ACC112 (cell line): ENCODE results near the gene ANO4.
"Not testable (repeated sequence)": the region's sequence is repeated elsewhere in the genome, so short reads cannot be mapped to it uniquely, and the experiment has no call there.

Experiments
- H2AFZ ChIP-seq: fragments of 200-600 bp; sonication (generic); one replicate; pipeline ENCODE4 v1.6.0; 2017; ENCODE audit warnings: antibody characterized with exemption, low read length; ENCODE audit not compliant: unreplicated experiment
- H3K27ac ChIP-seq: fragments of 200-600 bp; sonication (generic); 2 replicates; pipeline ENCODE4 v1.5.1; 2014; ENCODE audit warnings: low read depth, mild to moderate bottlenecking, antibody characterized with exemption, low read length, moderate library complexity
- H3K27me3 ChIP-seq: fragments of 200-600 bp; sonication (generic); 2 replicates; pipeline ENCODE4 v1.6.1; 2014; ENCODE audit warnings: mild to moderate bottlenecking, antibody characterized with exemption, low read length, moderate library complexity, mixed read lengths; ENCODE audit not compliant: insufficient read depth
- H3K36me3 ChIP-seq: fragments of 200-600 bp; sonication (generic); 2 replicates; pipeline ENCODE4 v1.6.1; 2016; ENCODE audit warnings: mild to moderate bottlenecking, antibody characterized with exemption, low read length, moderate library complexity, mixed read lengths; ENCODE audit not compliant: insufficient read depth
- H3K4me1 ChIP-seq: fragments of 200-600 bp; sonication (generic); one replicate; pipeline ENCODE4 v1.6.1; 2016; ENCODE audit warnings: low read length, mixed read lengths; ENCODE audit not compliant: insufficient read depth, unreplicated experiment, control insufficient read depth
- H3K4me3 ChIP-seq: fragments of 200-600 bp; sonication (generic); 2 replicates; pipeline ENCODE4 v1.5.1; 2014; ENCODE audit warnings: mild to moderate bottlenecking, low read depth, low read length
- H3K79me2 ChIP-seq: fragments of 200-600 bp; sonication (generic); one replicate; pipeline ENCODE4 v1.6.0; 2016; ENCODE audit warnings: low read length; ENCODE audit not compliant: control insufficient read depth, unreplicated experiment, insufficient read depth

The ANO4 gene

GRCh38 chr12:101078536-101079285 lies 284.1 kb downstream of the ANO4 start:
- Histone ChIP-seq H2AFZ (no peak overlapping the region), H3K4me3 (no peak overlapping the region), H3K27ac (no peak overlapping the region), H3K27me3 (no peaks in the 10 kb centered on the region), H3K4me1 (no peaks in the 10 kb centered on the region), H3K79me2 (no peaks in the 10 kb centered on the region), H3K36me3 (no peaks in the 10 kb centered on the region)

GRCh38 chr12:101082706-101083105 lies 288.1 kb downstream of the ANO4 start:
- Histone ChIP-seq H3K27ac (no peak overlapping the region), H3K4me3 (no peak overlapping the region), H3K27me3 (no peaks in the 10 kb centered on the region), H2AFZ (no peak overlapping the region), H3K36me3 (no peaks in the 10 kb centered on the region), H3K4me1 (no peaks in the 10 kb centered on the region), H3K79me2 (no peaks in the 10 kb centered on the region)

GRCh38 chr12:101086490-101087135 lies 292.0 kb downstream of the ANO4 start:
- no peaks in the 10 kb centered on the region for H3K36me3 ChIP-seq
- H3K4me1 ChIP-seq = no peaks in the 10 kb centered on the region
- no peaks in the 10 kb centered on the region for H3K79me2 ChIP-seq
- no peak overlapping the region for H3K27ac ChIP-seq
- H2AFZ ChIP-seq = no peak overlapping the region
- no peak overlapping the region for H3K4me3 ChIP-seq
- no peaks in the 10 kb centered on the region for H3K27me3 ChIP-seq

GRCh38 chr12:101087920-101088319 lies 293.3 kb downstream of the ANO4 start:
- Histone ChIP-seq H3K4me3 (no peak overlapping the region), H3K4me1 (no peaks in the 10 kb centered on the region), H3K36me3 (no peaks in the 10 kb centered on the region), H3K27ac (no peak overlapping the region), H3K79me2 (no peaks in the 10 kb centered on the region), H2AFZ (no peak overlapping the region), H3K27me3 (no peaks in the 10 kb centered on the region)

- no peaks in the 10 kb centered on the region for H3K27me3 ChIP-seq
- H3K79me2 ChIP-seq = no peaks in the 10 kb centered on the region
- H3K4me3 ChIP-seq = no peak overlapping the region
- H3K27ac ChIP-seq = no peak overlapping the region
- H3K36me3 ChIP-seq = no peaks in the 10 kb centered on the region
- H2AFZ ChIP-seq = no peak overlapping the region
- H3K4me1 ChIP-seq = no peaks in the 10 kb centered on the region
These were observed 294.7 kb downstream of the ANO4 start for GRCh38 chr12:101089271-101089670.

GRCh38 chr12:101090222-101090621 lies 295.6 kb downstream of the ANO4 start:
- H3K4me3 ChIP-seq, H3K27ac ChIP-seq, H3K79me2 ChIP-seq, H3K27me3 ChIP-seq, H3K36me3 ChIP-seq, H3K4me1 ChIP-seq, H2AFZ ChIP-seq: not testable (repeated sequence)

GRCh38 chr12:101097829-101098580 lies 303.4 kb downstream of the ANO4 start:
- H3K4me1 ChIP-seq = no peaks in the 10 kb centered on the region
- H2AFZ ChIP-seq = no peak overlapping the region
- no peak overlapping the region for H3K4me3 ChIP-seq
- no peaks in the 10 kb centered on the region for H3K36me3 ChIP-seq
- no peak overlapping the region for H3K27ac ChIP-seq
- H3K27me3 ChIP-seq = no peaks in the 10 kb centered on the region
- no peaks in the 10 kb centered on the region for H3K79me2 ChIP-seq

- Histone ChIP-seq H3K4me1 (no peaks in the 10 kb centered on the region), H3K36me3 (no peaks in the 10 kb centered on the region), H2AFZ (no peak overlapping the region), H3K27me3 (no peaks in the 10 kb centered on the region), H3K27ac (no peak overlapping the region), H3K79me2 (no peaks in the 10 kb centered on the region), H3K4me3 (no peak overlapping the region)
These were observed 312.6 kb downstream of the ANO4 start for GRCh38 chr12:101107032-101107763.

GRCh38 chr12:101108130-101108529 lies 313.6 kb downstream of the ANO4 start:
- Histone ChIP-seq H3K79me2 (no peaks in the 10 kb centered on the region), H3K27me3 (no peaks in the 10 kb centered on the region), H3K4me3 (no peak overlapping the region), H3K36me3 (no peaks in the 10 kb centered on the region), H2AFZ (no peak overlapping the region), H3K4me1 (no peaks in the 10 kb centered on the region), H3K27ac (no peak overlapping the region)

GRCh38 chr12:101110866-101111265 lies 316.3 kb downstream of the ANO4 start:
- H2AFZ ChIP-seq = no peak overlapping the region
- H3K4me3 ChIP-seq = no peak overlapping the region
- no peak overlapping the region for H3K27ac ChIP-seq

More at GRCh38 chr12:101110866-101111265, 316.3 kb downstream of the ANO4 start:
- Histone ChIP-seq H3K27me3 (no peaks in the 10 kb centered on the region), H3K4me1 (no peaks in the 10 kb centered on the region), H3K36me3 (no peaks in the 10 kb centered on the region), H3K79me2 (no peaks in the 10 kb centered on the region)
